GM19463 (cell line): ENCODE results near the gene HDAC3.
A peak's percentile ranks its signal among the peaks of the same experiment; 100 is the strongest.

Source experiments
- ATAC-seq: cut with Tn5 transposase; IDR thresholded peaks from one replicate; pipeline ENCODE4 v1.9.1; 2021; ENCODE audit warnings: mild to moderate bottlenecking, moderate library complexity; ENCODE audit not compliant: unreplicated experiment

The HDAC3 gene

GRCh38 chr5:141636413-141637122, at the start of gene HDAC3, which contains the start of gene RELL2:
TSS of gene HDAC3 (minus strand) at chr5:141636849. CDS start at chr5:141636790, 59 bp downstream.
TSS of gene RELL2 (plus strand) at chr5:141636997. CDS start at chr5:141638226, 1,229 bp downstream.
- peak; percentile 75 for ATAC-seq

- no peak for ATAC-seq
These were observed 48.9 kb upstream of the HDAC3 start for GRCh38 chr5:141685591-141685990.

GRCh38 chr5:141683596-141684141, 47.0 kb upstream of the HDAC3 start:
- no peak for ATAC-seq

- ATAC-seq = peak; percentile 68
These were observed 45.3 kb upstream of the HDAC3 start, which contains the start of gene ARAP3 for GRCh38 chr5:141681695-141682641. TSS of gene ARAP3 (minus strand) at chr5:141682230. CDS start at chr5:141680486, 1,744 bp downstream.

- ATAC-seq = no peak
These were observed 44.6 kb upstream of the HDAC3 start for GRCh38 chr5:141681295-141681694.

- no peak for ATAC-seq
These were observed 44.1 kb upstream of the HDAC3 start for GRCh38 chr5:141680751-141681201.

- no peak for ATAC-seq
These were observed 43.5 kb upstream of the HDAC3 start for GRCh38 chr5:141680178-141680577.

- ATAC-seq = no peak
These were observed 40.8 kb upstream of the HDAC3 start for GRCh38 chr5:141677415-141677814.

GRCh38 chr5:141675672-141676071, 39.0 kb upstream of the HDAC3 start:
- no peak for ATAC-seq

GRCh38 chr5:141674747-141675146, 38.1 kb upstream of the HDAC3 start:
- ATAC-seq = no peak

- ATAC-seq = no peak
These were observed 36.5 kb upstream of the HDAC3 start for GRCh38 chr5:141672841-141673813.

GRCh38 chr5:141672071-141672840, 35.6 kb upstream of the HDAC3 start:
- ATAC-seq = no peak

GRCh38 chr5:141669520-141669919, 32.9 kb upstream of the HDAC3 start:
- ATAC-seq = no peak

- no peak for ATAC-seq
These were observed 32.1 kb upstream of the HDAC3 start for GRCh38 chr5:141668601-141669265.

- ATAC-seq = no peak
These were observed 29.6 kb upstream of the HDAC3 start for GRCh38 chr5:141665995-141666940.

GRCh38 chr5:141664733-141665461, 28.2 kb upstream of the HDAC3 start:
- ATAC-seq = peak; percentile 98

- no peak for ATAC-seq
These were observed 26.9 kb upstream of the HDAC3 start for GRCh38 chr5:141663506-141663905.
